SU-DHL-6 (cell line): Measurements from ENCODE around the gene NOTO.

Source experiments
- CTCF ChIP-seq: fragments of 200-600 bp; sonication (generic); IDR thresholded peaks from one replicate; pipeline ENCODE4 v1.5.1; 2017; ENCODE audit warnings: antibody characterized with exemption, mild to moderate bottlenecking, low read length, moderate library complexity; ENCODE audit not compliant: insufficient read depth, poor library complexity, severe bottlenecking
- EZH2phosphoT487 ChIP-seq: fragments of 200-600 bp; sonication (generic), shearing (Covaris generic); conservative IDR thresholded peaks from 2 replicates; pipeline ENCODE4 v1.6.1; 2018; ENCODE audit warnings: mild to moderate bottlenecking, antibody characterized with exemption, low read length, moderate library complexity, mixed read lengths

DNA sequence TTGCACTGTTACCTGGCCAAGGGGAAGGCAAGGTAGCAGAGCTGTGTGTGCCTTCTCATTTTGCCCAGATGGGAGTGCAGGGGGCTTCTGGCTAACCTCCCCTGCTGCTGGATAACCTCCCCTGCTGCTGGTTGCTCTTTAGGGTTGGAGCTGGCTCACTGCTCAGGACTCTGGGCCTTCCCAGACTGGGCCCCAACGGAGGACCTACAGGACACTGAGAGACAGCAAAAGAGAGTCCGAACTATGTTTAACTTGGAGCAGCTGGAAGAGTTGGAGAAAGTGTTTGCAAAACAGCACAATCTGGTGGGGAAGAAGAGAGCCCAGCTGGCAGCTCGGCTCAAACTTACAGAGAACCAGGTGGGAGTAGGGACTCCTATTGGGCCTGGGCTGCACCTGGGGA, 5.9 kb downstream of the NOTO start:
- no peak for TF ChIP-seq CTCF
- TF ChIP-seq EZH2phosphoT487: no peak
